ENCODE results near the gene MRE11. TPM values are rescaled to one million over a fixed set of nuclear protein-coding genes. Genes with fewer than 3 reads are reported as not detected.

MRE11 gene
- total RNA-seq, 1 experiment from 2014 or later = 27.2 TPM

DNA sequence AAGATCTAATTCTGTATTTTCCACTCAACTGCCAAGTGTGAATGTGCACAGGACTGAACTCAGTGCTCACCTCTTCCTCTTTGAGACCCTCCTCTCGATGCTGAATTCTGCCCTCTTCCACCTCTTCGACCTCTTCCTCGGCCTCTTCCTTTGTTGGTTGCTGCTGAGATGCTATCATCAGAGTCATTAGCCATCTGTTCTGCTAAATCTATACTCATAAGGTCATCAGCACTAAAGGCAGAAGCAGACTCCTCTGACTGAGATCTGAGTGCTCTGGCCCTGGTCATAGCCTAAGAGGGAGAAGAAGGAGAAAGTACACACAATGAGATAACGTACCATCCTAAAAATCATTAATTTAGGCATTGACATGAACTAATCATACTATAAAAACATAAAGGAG is 46.5 kb downstream of the MRE11 start:
- TF ChIP-seq, protein P1, sequence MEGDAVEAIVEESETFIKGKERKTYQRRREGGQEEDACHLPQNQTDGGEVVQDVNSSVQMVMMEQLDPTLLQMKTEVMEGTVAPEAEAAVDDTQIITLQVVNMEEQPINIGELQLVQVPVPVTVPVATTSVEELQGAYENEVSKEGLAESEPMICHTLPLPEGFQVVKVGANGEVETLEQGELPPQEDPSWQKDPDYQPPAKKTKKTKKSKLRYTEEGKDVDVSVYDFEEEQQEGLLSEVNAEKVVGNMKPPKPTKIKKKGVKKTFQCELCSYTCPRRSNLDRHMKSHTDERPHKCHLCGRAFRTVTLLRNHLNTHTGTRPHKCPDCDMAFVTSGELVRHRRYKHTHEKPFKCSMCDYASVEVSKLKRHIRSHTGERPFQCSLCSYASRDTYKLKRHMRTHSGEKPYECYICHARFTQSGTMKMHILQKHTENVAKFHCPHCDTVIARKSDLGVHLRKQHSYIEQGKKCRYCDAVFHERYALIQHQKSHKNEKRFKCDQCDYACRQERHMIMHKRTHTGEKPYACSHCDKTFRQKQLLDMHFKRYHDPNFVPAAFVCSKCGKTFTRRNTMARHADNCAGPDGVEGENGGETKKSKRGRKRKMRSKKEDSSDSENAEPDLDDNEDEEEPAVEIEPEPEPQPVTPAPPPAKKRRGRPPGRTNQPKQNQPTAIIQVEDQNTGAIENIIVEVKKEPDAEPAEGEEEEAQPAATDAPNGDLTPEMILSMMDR (IDR thresholded peaks at IDR 0.05; ENCODE audit: unreplicated experiment) = no peak
- H3K36me3 Mint-ChIP-seq (ENCODE audit: insufficient read depth, unreplicated experiment) = peaks cover 11% of the 10 kb centered on the region
- intact Hi-C loops (cut with micrococcal nuclease; ENCODE audit: unreplicated experiment) = no loop called here
- no peak overlapping the region for H3K27ac Mint-ChIP-seq (ENCODE audit: unreplicated experiment)
- CTCF ChIA-PET = no interaction called here
- DNase-seq = no peak
- no peak overlapping the region for H3K4me3 Mint-ChIP-seq (ENCODE audit: low read depth, unreplicated experiment)
- peaks cover 9% of the 10 kb centered on the region for H3K4me1 Mint-ChIP-seq (ENCODE audit: low read depth, unreplicated experiment)
- BruUV-seq (replicated peaks) = no TSS peak
- H3K27me3 Mint-ChIP-seq (ENCODE audit: unreplicated experiment) = no peaks in the 10 kb centered on the region
- H3K9me3 Mint-ChIP-seq (ENCODE audit: low read depth, unreplicated experiment) = no peaks in the 10 kb centered on the region

DNA sequence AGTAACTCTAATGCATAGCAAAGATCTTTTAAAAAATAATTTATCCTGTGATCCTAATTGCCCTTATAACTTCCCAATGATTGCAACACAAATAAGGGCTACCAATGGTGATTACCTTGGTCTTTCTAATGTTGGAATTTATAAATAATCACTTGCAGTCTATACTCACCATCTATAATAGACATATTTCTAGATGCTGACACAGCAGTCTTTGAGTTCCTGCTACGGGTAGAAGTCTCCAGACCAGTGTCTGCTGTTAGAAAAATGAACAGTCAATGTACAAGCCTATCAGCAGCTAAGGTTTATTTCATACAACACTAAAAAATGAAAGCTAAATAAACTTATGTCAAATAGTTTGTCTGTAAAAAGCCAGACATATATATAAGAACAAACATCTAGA is 48.0 kb downstream of the MRE11 start:
- TF ChIP-seq, protein P1 (IDR thresholded peaks at IDR 0.05; ENCODE audit: unreplicated experiment) = no peak
- no TSS peak for BruUV-seq (replicated peaks)
- no peak overlapping the region for H3K4me3 Mint-ChIP-seq (ENCODE audit: low read depth, unreplicated experiment)
- peaks cover 11% of the 10 kb centered on the region for H3K36me3 Mint-ChIP-seq (ENCODE audit: insufficient read depth, unreplicated experiment)
- H3K4me1 Mint-ChIP-seq (ENCODE audit: low read depth, unreplicated experiment) = peaks cover 9% of the 10 kb centered on the region
- H3K9me3 Mint-ChIP-seq (ENCODE audit: low read depth, unreplicated experiment) = no peaks in the 10 kb centered on the region
- CTCF ChIA-PET = no interaction called here
- no peak overlapping the region for H3K27ac Mint-ChIP-seq (ENCODE audit: unreplicated experiment)
- H3K27me3 Mint-ChIP-seq (ENCODE audit: unreplicated experiment) = no peaks in the 10 kb centered on the region
- no peak for DNase-seq
- intact Hi-C loops (cut with micrococcal nuclease; ENCODE audit: unreplicated experiment) = no loop called here

DNA sequence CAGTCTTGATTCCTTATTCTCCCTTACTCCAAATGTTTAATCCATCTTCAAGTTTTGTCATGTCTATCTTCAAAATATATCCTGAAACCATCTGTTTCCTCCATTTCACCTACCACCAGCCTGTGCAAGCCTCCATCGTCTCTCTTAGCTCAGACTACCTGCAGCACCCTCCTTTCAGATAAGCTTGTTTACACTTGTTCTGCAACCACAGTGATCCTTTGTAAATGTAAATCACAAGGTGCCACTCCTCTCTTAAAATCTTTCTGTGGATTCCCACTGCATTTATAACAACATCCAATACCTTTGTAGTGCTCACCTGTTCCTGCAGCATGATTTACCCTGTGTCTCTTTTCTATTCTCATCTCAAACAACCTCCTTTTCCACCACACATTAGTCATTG is 60.6 kb downstream of the MRE11 start:
- Mint-ChIP-seq H3K27ac (ENCODE audit: unreplicated experiment) (no peak overlapping the region), H3K4me3 (ENCODE audit: low read depth, unreplicated experiment) (no peak overlapping the region), H3K9me3 (ENCODE audit: low read depth, unreplicated experiment) (no peaks in the 10 kb centered on the region), H3K27me3 (ENCODE audit: unreplicated experiment) (no peaks in the 10 kb centered on the region), H3K4me1 (ENCODE audit: low read depth, unreplicated experiment) (no peaks in the 10 kb centered on the region), H3K36me3 (ENCODE audit: insufficient read depth, unreplicated experiment) (peaks cover 5% of the 10 kb centered on the region)
- intact Hi-C loops (cut with micrococcal nuclease; ENCODE audit: unreplicated experiment) = no loop called here
- CTCF ChIA-PET = no interaction called here
- BruUV-seq (replicated peaks) = no TSS peak
- TF ChIP-seq, protein P1 (IDR thresholded peaks at IDR 0.05; ENCODE audit: unreplicated experiment) = no peak
- no peak for DNase-seq

DNA sequence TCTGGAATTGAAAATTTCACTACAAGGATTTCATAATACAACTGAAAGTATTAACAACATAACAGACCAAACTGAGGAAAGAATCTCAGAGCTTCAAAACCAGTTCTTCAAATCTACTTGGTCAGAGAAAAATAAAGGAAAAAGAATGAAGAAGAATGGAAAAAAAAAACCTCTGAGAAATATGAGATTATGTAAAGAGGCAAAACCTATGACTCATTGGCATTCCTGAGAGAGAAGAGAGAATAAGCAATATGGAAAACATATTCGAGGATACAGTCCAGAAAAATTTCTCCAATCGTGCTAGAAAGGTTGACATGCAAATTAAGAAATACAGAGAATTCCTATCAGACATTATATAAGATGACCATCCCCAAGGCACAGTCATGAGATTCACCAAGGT is 69.0 kb downstream of the MRE11 start:
- CTCF ChIA-PET = no interaction called here
- intact Hi-C loops (cut with micrococcal nuclease; ENCODE audit: unreplicated experiment) = no loop called here
- no peak for DNase-seq
- no TSS peak for BruUV-seq (replicated peaks)
- Mint-ChIP-seq H3K27ac (ENCODE audit: unreplicated experiment) (no peak overlapping the region), H3K9me3 (ENCODE audit: low read depth, unreplicated experiment) (no peaks in the 10 kb centered on the region), H3K27me3 (ENCODE audit: unreplicated experiment) (no peaks in the 10 kb centered on the region), H3K4me3 (ENCODE audit: low read depth, unreplicated experiment) (no peak overlapping the region), H3K36me3 (ENCODE audit: insufficient read depth, unreplicated experiment) (no peaks in the 10 kb centered on the region), H3K4me1 (ENCODE audit: low read depth, unreplicated experiment) (peaks cover 14% of the 10 kb centered on the region)
- TF ChIP-seq, protein P1 (IDR thresholded peaks at IDR 0.05; ENCODE audit: unreplicated experiment) = no peak

Measured in Calu3 (cell line).